Vagina (tissue), 2 donors: ENCODE data around the gene SLC9A9. TPM values are rescaled to one million over a fixed set of nuclear protein-coding genes. Genes with fewer than 3 reads are reported as not detected.

Experiments
- DNase-seq, 2 donors: peaks; one replicate each; pipeline ENCODE4 v3.0.0-alpha.2; 2017; ENCODE audit errors: extremely low spot score in 2 of 2
- H3K27ac ChIP-seq: fragments of 200-600 bp; sonication (generic); one replicate; pipeline ENCODE4 v1.5.1; 2019
- H3K27me3 ChIP-seq: fragments of 200-600 bp; sonication (generic); one replicate; pipeline ENCODE4 v1.5.1; 2019
- H3K36me3 ChIP-seq, 2 donors: fragments of 200-600 bp; sonication (generic); one replicate each; pipeline ENCODE4 v1.5.1; 2017 to 2019
- H3K4me1 ChIP-seq: fragments of 200-600 bp; sonication (generic); one replicate; pipeline ENCODE4 v1.5.1; 2019
- H3K4me3 ChIP-seq, 2 donors: fragments of 200-600 bp; sonication (generic); 1 replicate in 1 of 2; 2 replicates in 1 of 2; pipeline ENCODE4 v1.5.1; 2016 to 2019
- H3K9me3 ChIP-seq: fragments of 200-600 bp; sonication (generic); one replicate; pipeline ENCODE4 v1.5.1; 2019
- POLR2A ChIP-seq, 2 donors: fragments of 450-650 bp; IDR thresholded peaks; one replicate each; pipeline ENCODE4 v1.6.1; 2017; ENCODE audit warnings: antibody characterized with exemption in 2 of 2, mild to moderate bottlenecking in 2 of 2, moderate library complexity in 2 of 2
- POLR2AphosphoS5 ChIP-seq, 2 donors: sonication (generic); formaldehyde crosslinking; IDR thresholded peaks; one replicate each; pipeline ENCODE4 v1.9.0; 2017; ENCODE audit warnings: antibody characterized with exemption in 2 of 2, mild to moderate bottlenecking in 2 of 2, low read depth in 1 of 2; ENCODE audit not compliant: insufficient read depth in 1 of 2
- intact Hi-C: fragments of 100-400 bp; cut with DNase I; formaldehyde crosslinking; loops from one replicate; pipeline ENCODE4 v1.15.1; 2023
- total RNA-seq: library from RNA; depleted of rRNA; stranded (reverse); fragments of >200 nt; gene quantifications from one replicate; pipeline ENCODE4 v1.2.3, GENCODE V29; 2016
- TF ChIP-seq, protein P1 (sequence below), 3 experiments: fragments of 450-650 bp in 2 of 3; fragments of 200-600 bp in 1 of 3; sonication (generic) in 1 of 3; IDR thresholded peaks; one replicate each; pipeline ENCODE4 v1.5.1; 2017 to 2019; ENCODE audit warnings: antibody characterized with exemption in 3 of 3, mild to moderate bottlenecking in 2 of 3, moderate library complexity in 2 of 3

Gene SLC9A9
- total RNA-seq, 1 donor from 2014 or later: 30.7 TPM

DNA sequence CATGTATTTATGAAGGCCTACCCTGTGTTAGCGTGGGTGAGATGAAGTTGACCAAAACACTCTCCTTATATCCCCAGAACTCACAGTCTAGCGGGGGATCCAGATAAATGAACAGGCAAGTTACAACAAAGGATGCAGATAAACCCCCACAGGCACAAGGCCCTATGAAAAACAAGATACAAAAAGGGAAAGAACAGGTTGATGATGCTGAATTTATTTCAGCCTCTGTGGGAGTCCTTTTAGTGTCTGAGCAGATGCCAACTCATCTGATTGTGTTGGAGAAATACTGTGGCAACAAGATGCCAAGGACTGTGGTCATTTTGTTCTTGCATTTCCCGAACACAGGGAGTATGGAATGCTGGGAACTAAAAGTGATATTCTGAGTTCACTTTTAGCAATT lies 428.7 kb downstream of the SLC9A9 start:
- no peaks in the 10 kb centered on the region for H3K4me1 ChIP-seq
- TF ChIP-seq, protein P1, sequence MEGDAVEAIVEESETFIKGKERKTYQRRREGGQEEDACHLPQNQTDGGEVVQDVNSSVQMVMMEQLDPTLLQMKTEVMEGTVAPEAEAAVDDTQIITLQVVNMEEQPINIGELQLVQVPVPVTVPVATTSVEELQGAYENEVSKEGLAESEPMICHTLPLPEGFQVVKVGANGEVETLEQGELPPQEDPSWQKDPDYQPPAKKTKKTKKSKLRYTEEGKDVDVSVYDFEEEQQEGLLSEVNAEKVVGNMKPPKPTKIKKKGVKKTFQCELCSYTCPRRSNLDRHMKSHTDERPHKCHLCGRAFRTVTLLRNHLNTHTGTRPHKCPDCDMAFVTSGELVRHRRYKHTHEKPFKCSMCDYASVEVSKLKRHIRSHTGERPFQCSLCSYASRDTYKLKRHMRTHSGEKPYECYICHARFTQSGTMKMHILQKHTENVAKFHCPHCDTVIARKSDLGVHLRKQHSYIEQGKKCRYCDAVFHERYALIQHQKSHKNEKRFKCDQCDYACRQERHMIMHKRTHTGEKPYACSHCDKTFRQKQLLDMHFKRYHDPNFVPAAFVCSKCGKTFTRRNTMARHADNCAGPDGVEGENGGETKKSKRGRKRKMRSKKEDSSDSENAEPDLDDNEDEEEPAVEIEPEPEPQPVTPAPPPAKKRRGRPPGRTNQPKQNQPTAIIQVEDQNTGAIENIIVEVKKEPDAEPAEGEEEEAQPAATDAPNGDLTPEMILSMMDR (IDR thresholded peaks at IDR 0.05): no peak
- TF ChIP-seq POLR2A (IDR thresholded peaks at IDR 0.05) (no peak), POLR2AphosphoS5 (IDR thresholded peaks at IDR 0.05; ENCODE audit: insufficient read depth in 1 of 2, low read depth in 1 of 2) (no peak)
- no peaks in the 10 kb centered on the region for H3K27me3 ChIP-seq
- DNase-seq: no peak
- H3K27ac ChIP-seq: no peak overlapping the region
- no peaks in the 10 kb centered on the region for H3K36me3 ChIP-seq
- intact Hi-C loops: no loop called here
- no peaks in the 10 kb centered on the region for H3K9me3 ChIP-seq
- no peak overlapping the region for H3K4me3 ChIP-seq

DNA sequence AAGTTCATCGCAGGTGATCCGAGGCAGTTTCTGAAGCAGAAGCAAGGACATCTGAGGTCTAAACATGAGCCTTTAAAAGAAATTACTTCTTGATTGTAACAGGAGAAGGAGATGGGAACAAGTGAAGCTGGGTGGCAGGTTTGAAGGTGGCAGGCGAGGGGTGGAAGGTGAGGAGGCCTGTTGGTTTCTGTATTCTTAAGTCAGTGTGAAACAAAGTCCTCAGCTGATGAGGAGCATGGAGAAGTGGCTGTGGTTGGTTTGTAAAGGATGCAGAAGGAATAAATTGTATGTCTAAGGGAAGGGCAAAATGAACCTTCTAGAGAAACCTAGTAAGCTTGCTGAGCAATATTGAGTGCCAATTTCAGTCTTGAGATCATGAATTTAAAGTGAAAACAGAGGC lies 429.9 kb downstream of the SLC9A9 start:
- Histone ChIP-seq H3K27ac (no peak overlapping the region), H3K4me3 (no peak overlapping the region), H3K4me1 (no peaks in the 10 kb centered on the region), H3K27me3 (no peaks in the 10 kb centered on the region), H3K9me3 (no peaks in the 10 kb centered on the region), H3K36me3 (no peaks in the 10 kb centered on the region)
- DNase-seq: no peak
- no peak for TF ChIP-seq POLR2AphosphoS5 (IDR thresholded peaks at IDR 0.05; ENCODE audit: insufficient read depth in 1 of 2, low read depth in 1 of 2)
- TF ChIP-seq POLR2A (IDR thresholded peaks at IDR 0.05): no peak
- TF ChIP-seq, protein P1 (IDR thresholded peaks at IDR 0.05): no peak
- intact Hi-C loops: no loop called here

DNA sequence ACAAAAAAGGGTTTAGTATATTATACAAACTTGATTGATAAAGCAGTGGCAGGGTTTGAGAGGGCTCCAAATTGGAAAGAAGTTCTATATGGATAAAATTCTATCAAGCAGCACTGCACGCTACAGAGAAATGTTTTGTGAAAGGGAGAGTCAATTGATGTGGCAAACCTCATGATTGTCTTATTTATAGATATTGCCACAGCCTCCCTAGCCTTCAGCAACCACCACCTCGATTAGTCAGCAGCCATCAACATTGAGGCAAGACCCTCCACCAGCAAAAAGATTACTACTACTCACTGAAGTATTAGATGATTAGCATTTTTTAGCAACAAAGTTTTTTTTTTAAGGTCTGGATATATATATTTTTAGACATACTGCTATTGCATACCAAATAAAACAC lies 432.0 kb downstream of the SLC9A9 start:
- Histone ChIP-seq H3K9me3 (no peaks in the 10 kb centered on the region), H3K27ac (no peak overlapping the region), H3K4me3 (no peak overlapping the region), H3K27me3 (no peaks in the 10 kb centered on the region), H3K36me3 (no peaks in the 10 kb centered on the region), H3K4me1 (no peaks in the 10 kb centered on the region)
- TF ChIP-seq, protein P1 (IDR thresholded peaks at IDR 0.05): no peak
- no peak for TF ChIP-seq POLR2AphosphoS5 (IDR thresholded peaks at IDR 0.05; ENCODE audit: insufficient read depth in 1 of 2, low read depth in 1 of 2)
- no peak for TF ChIP-seq POLR2A (IDR thresholded peaks at IDR 0.05)
- intact Hi-C loops: no loop called here
- no peak for DNase-seq

DNA sequence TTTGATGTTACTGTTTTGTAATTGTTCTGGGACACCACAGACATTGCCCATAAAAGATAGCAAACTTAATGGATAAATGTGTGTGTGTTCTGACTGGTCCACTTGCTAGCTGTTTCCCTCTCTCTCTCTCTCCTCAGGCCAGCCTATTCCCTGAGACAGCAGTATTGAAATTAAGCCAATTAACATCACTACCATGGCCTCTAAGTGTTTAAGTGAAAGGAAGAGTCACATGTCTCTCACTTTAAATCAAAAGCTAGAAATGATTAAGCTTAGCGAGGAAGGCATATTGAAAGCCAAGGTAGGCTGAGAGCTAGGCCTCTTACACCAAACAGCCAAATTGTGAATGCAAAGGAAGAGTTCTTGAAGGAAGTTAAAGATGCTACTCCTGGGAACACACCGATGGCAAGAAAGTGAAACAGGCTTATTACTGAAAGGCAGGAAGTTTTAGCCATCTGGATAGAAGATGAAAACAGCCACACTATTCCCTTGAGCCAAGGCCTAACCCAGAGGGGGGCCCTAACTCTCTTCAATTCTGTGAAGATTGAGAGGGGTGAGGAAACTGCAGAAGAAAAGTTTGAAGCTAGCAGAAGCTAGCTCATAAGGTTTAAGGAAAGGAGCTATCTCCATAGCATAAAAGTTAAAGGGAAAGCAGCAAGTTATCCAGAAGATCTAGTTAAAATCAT lies 433.6 kb downstream of the SLC9A9 start:
- H3K9me3 ChIP-seq: no peaks in the 10 kb centered on the region
- no peaks in the 10 kb centered on the region for H3K27me3 ChIP-seq
- no peaks in the 10 kb centered on the region for H3K4me1 ChIP-seq
- DNase-seq: no peak
- no peak for TF ChIP-seq POLR2A (IDR thresholded peaks at IDR 0.05)
- TF ChIP-seq, protein P1 (IDR thresholded peaks at IDR 0.05): no peak
- no peak for TF ChIP-seq POLR2AphosphoS5 (IDR thresholded peaks at IDR 0.05; ENCODE audit: insufficient read depth in 1 of 2, low read depth in 1 of 2)
- no peak overlapping the region for H3K27ac ChIP-seq
- H3K4me3 ChIP-seq: no peak overlapping the region
- no peaks in the 10 kb centered on the region for H3K36me3 ChIP-seq
- intact Hi-C loops: no loop called here

DNA sequence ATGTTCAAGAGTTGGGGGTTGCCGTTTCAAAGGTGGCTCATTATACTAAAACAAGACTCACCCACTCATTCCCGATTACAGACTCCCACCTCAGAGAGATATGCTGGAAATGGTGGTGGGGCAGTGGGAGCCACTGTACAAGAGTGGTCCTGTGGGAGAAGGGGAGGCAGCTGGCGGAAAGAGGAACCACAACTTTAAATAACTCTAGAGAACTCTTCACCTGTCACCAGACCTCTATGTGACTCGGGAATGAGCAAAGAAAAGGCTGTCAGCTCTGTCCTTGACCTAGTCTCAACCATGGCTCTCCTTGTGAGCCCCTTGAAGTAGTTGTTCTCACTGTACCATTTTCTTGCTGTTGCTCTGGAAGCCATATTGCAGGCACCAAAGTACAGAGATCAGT lies 434.9 kb downstream of the SLC9A9 start:
- Histone ChIP-seq H3K27me3 (no peaks in the 10 kb centered on the region), H3K4me3 (no peak overlapping the region), H3K9me3 (no peaks in the 10 kb centered on the region), H3K27ac (no peak overlapping the region), H3K4me1 (no peaks in the 10 kb centered on the region), H3K36me3 (no peaks in the 10 kb centered on the region)
- no peak for TF ChIP-seq POLR2AphosphoS5 (IDR thresholded peaks at IDR 0.05; ENCODE audit: insufficient read depth in 1 of 2, low read depth in 1 of 2)
- no peak for TF ChIP-seq POLR2A (IDR thresholded peaks at IDR 0.05)
- TF ChIP-seq, protein P1 (IDR thresholded peaks at IDR 0.05): no peak
- intact Hi-C loops: no loop called here
- DNase-seq: no peak
